ENCODE measurements around the gene ABI2. TPM values are rescaled to one million over a fixed set of nuclear protein-coding genes. Genes with fewer than 3 reads are reported as not detected.

ABI2 gene
- total RNA-seq, 1 experiment from 2014 or later: 72.2 TPM

DNA sequence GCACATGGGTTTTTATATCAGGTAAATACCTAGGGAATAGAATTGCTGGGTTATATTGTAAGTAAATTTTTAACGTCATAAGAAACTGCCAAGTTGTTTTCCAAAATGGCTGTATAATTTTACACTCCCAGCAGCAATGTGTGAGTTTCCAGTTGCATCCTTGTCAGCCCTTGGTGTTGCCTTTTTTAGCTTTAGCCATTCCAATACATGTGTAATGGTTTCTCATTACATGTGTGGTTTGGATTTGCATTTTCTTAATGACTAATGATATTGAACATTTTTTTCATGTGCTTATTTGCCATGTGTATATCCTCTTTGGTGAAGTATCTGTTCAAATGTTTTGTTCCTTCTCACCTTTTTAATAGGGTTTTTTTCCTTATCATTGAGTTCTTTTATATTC lies 70.8 kb downstream of the ABI2 start:
- POLR2A ChIA-PET: no interaction called here
- no TSS peak for BruUV-seq (replicated peaks)
- Histone ChIP-seq H3K9me3 (ENCODE audit: control insufficient read depth, insufficient read depth, low read depth, low read length) (no peaks in the 10 kb centered on the region), H3K36me3 (ENCODE audit: control insufficient read depth, insufficient read depth, low read length) (peaks cover 24% of the 10 kb centered on the region), H3K27me3 (ENCODE audit: control insufficient read depth, insufficient read depth, low read length) (no peaks in the 10 kb centered on the region), H3K4me1 (ENCODE audit: control insufficient read depth, insufficient read depth, low read length) (no peaks in the 10 kb centered on the region; the same call in 1 of the 2 replicates), H3K27ac (ENCODE audit: low read length) (no peak overlapping the region), H3K4me3 (ENCODE audit: low read depth in 2 of 2, low read length in 2 of 2) (no peak overlapping the region)
- DNase-seq (ENCODE audit: low read depth, low spot score) (no peak), ATAC-seq (no peak)
- in situ Hi-C loops (cut with HindIII; ENCODE audit: low pct_unique_long_range_greater_than_20kb, low sequenced_read_pairs) (no loop called here), intact Hi-C loops (cut with micrococcal nuclease; ENCODE audit: unreplicated experiment) (no loop called here)
- TF ChIP-seq TCF7L2 (IDR thresholded peaks at IDR 0.05; ENCODE audit: low read depth, low read length): no peak
- TF ChIP-seq, protein P1, sequence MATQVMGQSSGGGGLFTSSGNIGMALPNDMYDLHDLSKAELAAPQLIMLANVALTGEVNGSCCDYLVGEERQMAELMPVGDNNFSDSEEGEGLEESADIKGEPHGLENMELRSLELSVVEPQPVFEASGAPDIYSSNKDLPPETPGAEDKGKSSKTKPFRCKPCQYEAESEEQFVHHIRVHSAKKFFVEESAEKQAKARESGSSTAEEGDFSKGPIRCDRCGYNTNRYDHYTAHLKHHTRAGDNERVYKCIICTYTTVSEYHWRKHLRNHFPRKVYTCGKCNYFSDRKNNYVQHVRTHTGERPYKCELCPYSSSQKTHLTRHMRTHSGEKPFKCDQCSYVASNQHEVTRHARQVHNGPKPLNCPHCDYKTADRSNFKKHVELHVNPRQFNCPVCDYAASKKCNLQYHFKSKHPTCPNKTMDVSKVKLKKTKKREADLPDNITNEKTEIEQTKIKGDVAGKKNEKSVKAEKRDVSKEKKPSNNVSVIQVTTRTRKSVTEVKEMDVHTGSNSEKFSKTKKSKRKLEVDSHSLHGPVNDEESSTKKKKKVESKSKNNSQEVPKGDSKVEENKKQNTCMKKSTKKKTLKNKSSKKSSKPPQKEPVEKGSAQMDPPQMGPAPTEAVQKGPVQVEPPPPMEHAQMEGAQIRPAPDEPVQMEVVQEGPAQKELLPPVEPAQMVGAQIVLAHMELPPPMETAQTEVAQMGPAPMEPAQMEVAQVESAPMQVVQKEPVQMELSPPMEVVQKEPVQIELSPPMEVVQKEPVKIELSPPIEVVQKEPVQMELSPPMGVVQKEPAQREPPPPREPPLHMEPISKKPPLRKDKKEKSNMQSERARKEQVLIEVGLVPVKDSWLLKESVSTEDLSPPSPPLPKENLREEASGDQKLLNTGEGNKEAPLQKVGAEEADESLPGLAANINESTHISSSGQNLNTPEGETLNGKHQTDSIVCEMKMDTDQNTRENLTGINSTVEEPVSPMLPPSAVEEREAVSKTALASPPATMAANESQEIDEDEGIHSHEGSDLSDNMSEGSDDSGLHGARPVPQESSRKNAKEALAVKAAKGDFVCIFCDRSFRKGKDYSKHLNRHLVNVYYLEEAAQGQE (IDR thresholded peaks at IDR 0.05; ENCODE audit: insufficient read depth in 1 of 2, low read depth in 2 of 2, low read length in 1 of 2): no peak
- CTCF ChIA-PET: no interaction called here

DNA sequence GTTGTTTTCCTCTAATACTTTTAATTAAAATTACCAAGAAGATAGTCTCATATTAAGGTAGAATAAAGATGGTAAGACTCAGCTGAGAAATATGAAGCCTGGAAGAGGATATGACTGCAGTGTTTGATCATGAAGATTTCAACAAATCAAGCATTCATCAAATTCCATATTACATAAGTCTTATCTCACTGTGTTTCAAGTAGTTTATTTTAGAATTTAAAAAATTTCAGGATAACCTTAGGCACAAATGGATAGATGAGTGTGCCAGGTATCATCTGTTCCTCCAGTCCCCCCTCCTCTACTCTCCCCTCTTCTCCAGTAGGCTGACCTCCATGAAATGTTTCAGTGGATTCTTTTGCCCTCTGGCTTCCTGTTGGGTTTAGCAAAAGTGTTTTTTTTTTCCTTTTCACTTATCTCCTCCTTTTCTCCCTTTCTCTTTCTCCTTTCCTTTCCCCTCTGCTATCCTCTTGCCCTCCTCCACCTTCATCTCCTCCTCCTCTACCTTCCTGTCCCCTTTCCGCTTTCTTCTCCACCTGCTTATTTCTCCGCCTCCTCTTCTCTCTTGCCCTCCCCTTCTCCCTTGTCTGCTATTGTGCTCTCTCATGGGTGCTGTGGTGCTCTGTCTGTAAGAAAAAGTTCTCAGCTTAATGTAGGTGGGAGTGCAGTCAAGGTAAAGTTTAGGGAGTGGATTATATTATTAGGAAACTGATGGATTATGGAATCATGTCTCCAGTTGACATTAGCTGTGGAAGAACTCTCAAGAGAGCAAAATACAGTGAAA lies 72.8 kb downstream of the ABI2 start:
- BruUV-seq (replicated peaks): no TSS peak
- DNase-seq (ENCODE audit: low read depth, low spot score) (no peak), ATAC-seq (no peak)
- no peak overlapping the region for H3K4me3 ChIP-seq (ENCODE audit: low read depth in 2 of 2, low read length in 2 of 2)
- no peaks in the 10 kb centered on the region for H3K9me3 ChIP-seq (ENCODE audit: control insufficient read depth, insufficient read depth, low read depth, low read length)
- no peaks in the 10 kb centered on the region for H3K27me3 ChIP-seq (ENCODE audit: control insufficient read depth, insufficient read depth, low read length)
- TF ChIP-seq, protein P2, sequence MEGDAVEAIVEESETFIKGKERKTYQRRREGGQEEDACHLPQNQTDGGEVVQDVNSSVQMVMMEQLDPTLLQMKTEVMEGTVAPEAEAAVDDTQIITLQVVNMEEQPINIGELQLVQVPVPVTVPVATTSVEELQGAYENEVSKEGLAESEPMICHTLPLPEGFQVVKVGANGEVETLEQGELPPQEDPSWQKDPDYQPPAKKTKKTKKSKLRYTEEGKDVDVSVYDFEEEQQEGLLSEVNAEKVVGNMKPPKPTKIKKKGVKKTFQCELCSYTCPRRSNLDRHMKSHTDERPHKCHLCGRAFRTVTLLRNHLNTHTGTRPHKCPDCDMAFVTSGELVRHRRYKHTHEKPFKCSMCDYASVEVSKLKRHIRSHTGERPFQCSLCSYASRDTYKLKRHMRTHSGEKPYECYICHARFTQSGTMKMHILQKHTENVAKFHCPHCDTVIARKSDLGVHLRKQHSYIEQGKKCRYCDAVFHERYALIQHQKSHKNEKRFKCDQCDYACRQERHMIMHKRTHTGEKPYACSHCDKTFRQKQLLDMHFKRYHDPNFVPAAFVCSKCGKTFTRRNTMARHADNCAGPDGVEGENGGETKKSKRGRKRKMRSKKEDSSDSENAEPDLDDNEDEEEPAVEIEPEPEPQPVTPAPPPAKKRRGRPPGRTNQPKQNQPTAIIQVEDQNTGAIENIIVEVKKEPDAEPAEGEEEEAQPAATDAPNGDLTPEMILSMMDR (IDR thresholded peaks at IDR 0.05): no peak
- TF ChIP-seq SIN3A (IDR thresholded peaks at IDR 0.05; ENCODE audit: borderline replicate concordance, insufficient read depth, low read depth, low read length): no peak
- no peak for TF ChIP-seq TCF7L2 (IDR thresholded peaks at IDR 0.05; ENCODE audit: low read depth, low read length)
- TF ChIP-seq POLR2AphosphoS5 (IDR thresholded peaks at IDR 0.05; ENCODE audit: low read depth, low read length): no peak
- TF ChIP-seq, protein P1 (IDR thresholded peaks at IDR 0.05; ENCODE audit: insufficient read depth in 1 of 2, low read depth in 2 of 2, low read length in 1 of 2): no peak
- H3K36me3 ChIP-seq (ENCODE audit: control insufficient read depth, insufficient read depth, low read length): peaks cover 23% of the 10 kb centered on the region
- H3K4me1 ChIP-seq (ENCODE audit: control insufficient read depth, insufficient read depth, low read length): no peaks in the 10 kb centered on the region; the same call in 1 of the 2 replicates
- intact Hi-C loops (cut with micrococcal nuclease; ENCODE audit: unreplicated experiment): no loop called here
- CTCF ChIA-PET: no interaction called here
- H3K27ac ChIP-seq (ENCODE audit: low read length): no peak overlapping the region
- in situ Hi-C loops (cut with HindIII; ENCODE audit: low pct_unique_long_range_greater_than_20kb, low sequenced_read_pairs): no loop called here
- POLR2A ChIA-PET: interaction anchor here (0.5 to 0.6 kb wide), 2 partner anchors 32 to 153 kb away, joined by 3 read pairs; no protein-coding TSS in a partner anchor
